IMR-90 (cell line): ENCODE measurements around the gene AMER2. TPM values are rescaled to one million over a fixed set of nuclear protein-coding genes. Genes with fewer than 3 reads are reported as not detected.

Experiments
- ATAC-seq: fragments of 200-7000 bp; cut with Tn5 transposase; 2 replicates; pipeline ENCODE4 v1.9.1; 2020; ENCODE audit warnings: low read depth, mild to moderate bottlenecking, moderate library complexity
- BruUV-seq: library from RNA; stranded (reverse); fragments of 400-500 nt; replicated peaks from 2 replicates; lab custom pipeline; 2021; lab: Mats Ljungman, UMichigan
- CTCF ChIA-PET: fragments of 300-600 bp; formaldehyde crosslinking; extraction: SDS; loops from one replicate; lab custom pipeline; 2021; ENCODE audit warnings: antibody characterized with exemption; lab: Yijun Ruan, JAX
- POLR2A ChIA-PET: fragments of 300-600 bp; sonication (Branson Sonifier 250); formaldehyde crosslinking; loops from one replicate; lab custom pipeline; 2022; ENCODE audit warnings: antibody characterized with exemption; ENCODE audit not compliant: unreplicated experiment; lab: Charles Lee
- DNase-seq: peaks from one replicate; pipeline ENCODE4 v3.0.0; 2013
- H2AFZ ChIP-seq: replicated peaks from 2 replicates; pipeline ENCODE3; 2013; ENCODE audit warnings: low read length, mild to moderate bottlenecking; ENCODE audit not compliant: poor library complexity
- H2AK5ac ChIP-seq: 2 replicates; pipeline ENCODE4 v1.6.1; 2013; ENCODE audit warnings: low read depth, low read length, inconsistent platforms
- H2AK9ac ChIP-seq: replicated peaks from 2 replicates; pipeline ENCODE3; 2013; ENCODE audit warnings: mild to moderate bottlenecking, low read depth, low read length, moderate library complexity; ENCODE audit not compliant: poor library complexity
- H2BK120ac ChIP-seq: 2 replicates; pipeline ENCODE4 v1.6.1; 2013; ENCODE audit warnings: low read depth, low read length, inconsistent platforms
- H2BK15ac ChIP-seq: 3 replicates; pipeline ENCODE4 v1.6.1; 2013; ENCODE audit warnings: low read depth, low read length, inconsistent platforms
- H2BK20ac ChIP-seq: 2 replicates; pipeline ENCODE4 v1.6.1; 2013; ENCODE audit warnings: low read depth, mild to moderate bottlenecking, inconsistent platforms, low read length, moderate library complexity
- H2BK5ac ChIP-seq: 2 replicates; pipeline ENCODE4 v1.6.1; 2013; ENCODE audit warnings: mild to moderate bottlenecking, low read depth, low read length, inconsistent platforms; ENCODE audit not compliant: poor library complexity, severe bottlenecking
- H3K14ac ChIP-seq: replicated peaks from 2 replicates; pipeline ENCODE4 v1.6.1; 2013; ENCODE audit warnings: low read depth, low read length, inconsistent platforms
- H3K18ac ChIP-seq: 2 replicates; pipeline ENCODE4 v1.6.1; 2013; ENCODE audit warnings: low read depth, low read length, control low read depth
- H3K23ac ChIP-seq: 2 replicates; pipeline ENCODE4 v1.6.1; 2013; ENCODE audit warnings: low read depth, low read length, inconsistent platforms
- H3K27ac ChIP-seq: 2 replicates; pipeline ENCODE4 v1.5.1; 2013; ENCODE audit warnings: mild to moderate bottlenecking, control low read depth, low read length; ENCODE audit not compliant: insufficient read depth
- H3K27me3 ChIP-seq: 2 replicates; pipeline ENCODE4 v1.6.1; 2013; ENCODE audit warnings: low read length; ENCODE audit not compliant: control insufficient read depth, insufficient read depth
- H3K36me3 ChIP-seq: 2 replicates; pipeline ENCODE4 v1.6.1; 2013; ENCODE audit warnings: low read length, mixed read lengths; ENCODE audit not compliant: control insufficient read depth, insufficient read depth
- H3K4ac ChIP-seq: 2 replicates; pipeline ENCODE4 v1.6.1; 2013; ENCODE audit warnings: low read depth, low read length, inconsistent platforms
- H3K4me1 ChIP-seq: 2 replicates; pipeline ENCODE4 v1.6.1; 2013; ENCODE audit warnings: low read length, mixed read lengths; ENCODE audit not compliant: control insufficient read depth, insufficient read depth
- H3K4me2 ChIP-seq: 2 replicates; pipeline ENCODE4 v1.6.1; 2013; ENCODE audit warnings: low read depth, mild to moderate bottlenecking, control low read depth, low read length, moderate library complexity
- H3K4me3 ChIP-seq: 2 replicates; pipeline ENCODE4 v1.5.1; 2013; ENCODE audit warnings: low read depth, mild to moderate bottlenecking, control low read depth, low read length, moderate library complexity; ENCODE audit not compliant: insufficient read depth
- H3K56ac ChIP-seq: 2 replicates; pipeline ENCODE4 v1.6.1; 2013; ENCODE audit warnings: low read length, inconsistent platforms; ENCODE audit not compliant: insufficient read depth; ENCODE audit errors: extremely low read depth
- H3K79me1 ChIP-seq, 2 experiments: 2 replicates each; pipeline ENCODE4 v1.6.1; 2013; ENCODE audit warnings: low read length in 2 of 2, inconsistent platforms in 1 of 2, low read depth in 1 of 2
- H3K9ac ChIP-seq: 2 replicates; pipeline ENCODE4 v1.6.1; 2013; ENCODE audit warnings: low read depth, low read length, control low read depth
- H3K9me1 ChIP-seq: 2 replicates; pipeline ENCODE4 v1.6.1; 2013; ENCODE audit warnings: low read length, inconsistent platforms; ENCODE audit not compliant: insufficient read depth
- H3K9me3 ChIP-seq: 2 replicates; pipeline ENCODE4 v1.6.1; 2013; ENCODE audit warnings: low read length; ENCODE audit not compliant: control insufficient read depth, insufficient read depth
- H4K20me1 ChIP-seq: 2 replicates; pipeline ENCODE4 v1.6.1; 2013; ENCODE audit warnings: low read length, inconsistent platforms; ENCODE audit not compliant: insufficient read depth
- H4K5ac ChIP-seq: 2 replicates; pipeline ENCODE4 v1.6.1; 2013; ENCODE audit warnings: mild to moderate bottlenecking, low read depth, low read length, control low read depth
- H4K8ac ChIP-seq, 2 experiments: 2 replicates each; pipeline ENCODE4 v1.6.1; 2013; ENCODE audit warnings: low read depth in 2 of 2, low read length in 2 of 2, control low read depth in 1 of 2, inconsistent platforms in 1 of 2
- H4K91ac ChIP-seq: 2 replicates; pipeline ENCODE4 v1.6.1; 2013; ENCODE audit warnings: low read depth, low read length, inconsistent platforms; ENCODE audit not compliant: insufficient read depth
- MAFK ChIP-seq: IDR thresholded peaks from 2 replicates; pipeline ENCODE4 v1.6.1; 2012; ENCODE audit warnings: low read depth, low read length, improper control_type of control experiment
- RCOR1 ChIP-seq: IDR thresholded peaks from 2 replicates; pipeline ENCODE4 v1.6.1; 2012; ENCODE audit warnings: mild to moderate bottlenecking, low read length, improper control_type of control experiment; ENCODE audit not compliant: insufficient replicate concordance
- WGBS, 2 experiments: methylation state at CpG; one replicate each; pipeline versions ENCODE4 v1.1.5 to v1.1.7; 2013; ENCODE audit warnings: missing lambda C conversion rate in 2 of 2; ENCODE audit not compliant: insufficient read length in 1 of 2; ENCODE audit errors: extremely low coverage in 2 of 2; 5-methylcytosine and 5-hydroxymethylcytosine counted together
- dilution Hi-C: fragments of 300-500 bp; cut with HindIII; formaldehyde crosslinking; loops from one replicate; pipeline ENCODE4 v1.14.3; 2018; ENCODE audit warnings: low sequenced_read_pairs; ENCODE audit not compliant: unreplicated experiment
- in situ Hi-C: fragments of 300-500 bp; cut with MboI; formaldehyde crosslinking; loops from 3 replicates; pipeline ENCODE4 v1.14.3; 2019; ENCODE audit warnings: low sequenced_read_pairs, inconsistent platforms, mixed read lengths
- intact Hi-C: fragments of 100-400 bp; cut with micrococcal nuclease; formaldehyde crosslinking; loops from 2 replicates; pipeline ENCODE4 v1.10.0; 2022
- polyA plus RNA-seq, 3 experiments: library from polyadenylated mRNA; depleted of rRNA; stranded (reverse); fragments of >200 nt; gene quantifications; 2 replicates each; pipeline ENCODE4 v1.2.3, GENCODE V29; 2012; ENCODE audit warnings: low replicate concordance in 1 of 3
- total RNA-seq: library from RNA; depleted of rRNA; stranded (reverse); fragments of >200 nt; gene quantifications from 2 replicates; pipeline ENCODE4 v1.2.3, GENCODE V29; 2012

Gene AMER2
- total and polyA plus RNA-seq, 2 of the 4 experiments (the other 2 are of a cell fraction) = not detected

DNA sequence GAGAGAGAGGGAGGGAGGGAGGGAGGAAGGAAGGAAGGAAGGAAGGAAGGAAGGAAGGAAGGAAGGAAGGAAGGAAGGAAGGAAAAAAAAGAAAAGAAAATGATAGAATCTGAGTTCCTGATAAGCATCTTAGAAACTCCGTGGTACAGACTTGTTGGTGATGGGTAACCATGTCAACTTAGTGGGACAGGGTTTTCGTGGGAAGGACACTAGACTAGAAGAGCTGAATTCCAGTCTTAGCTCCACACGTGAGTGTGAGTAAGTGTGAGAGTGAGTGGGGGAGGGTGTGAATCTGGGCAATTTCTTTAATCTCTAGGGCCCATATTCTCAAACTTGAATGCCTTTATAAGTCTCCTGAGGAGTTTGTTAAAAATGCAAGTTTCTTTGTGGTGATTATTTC is 41.1 kb downstream of the AMER2 start:
- Histone ChIP-seq H4K20me1 (no peaks in the 10 kb centered on the region), H3K36me3 (no peaks in the 10 kb centered on the region), H3K23ac (no peak overlapping the region), H3K27me3 (peaks cover 2% of the 10 kb centered on the region; the same call in 1 of the 2 replicates), H4K5ac (no peak overlapping the region), H3K79me1 (no peaks in the 10 kb centered on the region), H3K9ac (no peak overlapping the region), H3K27ac (no peak overlapping the region), H3K4me2 (no peak overlapping the region), H2BK5ac (no peak overlapping the region), H3K14ac (no peak overlapping the region), H3K9me1 (no peaks in the 10 kb centered on the region), H2AK5ac (no peak overlapping the region), H2AK9ac (no peak overlapping the region), H2AFZ (no peak overlapping the region), H3K18ac (no peak overlapping the region), H2BK15ac (no peak overlapping the region), H3K4ac (no peak overlapping the region), H2BK120ac (no peak overlapping the region), H4K91ac (no peak overlapping the region), H4K8ac (no peak overlapping the region), H3K56ac (no peak overlapping the region), H3K4me1 (no peaks in the 10 kb centered on the region), H3K9me3 (no peaks in the 10 kb centered on the region), H3K4me3 (no peak overlapping the region), H2BK20ac (no peak overlapping the region)
- intact Hi-C loops (no loop called here), dilution Hi-C loops (no loop called here), in situ Hi-C loops (no loop called here)
- POLR2A ChIA-PET = no interaction called here
- CTCF ChIA-PET = no interaction called here
- ATAC-seq = no peak
- no CpG with 5 or more reads among the region's 3 CpGs for WGBS, 2 experiments
- DNase-seq = no peak
- no peak for TF ChIP-seq MAFK
- no peak for TF ChIP-seq RCOR1
- no TSS peak for BruUV-seq
